Lower leg skin (tissue), 3 donors: ENCODE data around the gene TMEM127.

Source experiments
- CTCF ChIP-seq, 3 donors: fragments of 450-650 bp; IDR thresholded peaks; one replicate each; pipeline ENCODE4 v1.5.1; 2016; ENCODE audit warnings: antibody characterized with exemption in 3 of 3, mild to moderate bottlenecking in 3 of 3, moderate library complexity in 2 of 3
- POLR2A ChIP-seq, 2 donors: fragments of 450-650 bp; IDR thresholded peaks; one replicate each; pipeline ENCODE4 v1.6.1; 2016 to 2017; ENCODE audit warnings: antibody characterized with exemption in 2 of 2, mild to moderate bottlenecking in 1 of 2, moderate library complexity in 1 of 2

DNA sequence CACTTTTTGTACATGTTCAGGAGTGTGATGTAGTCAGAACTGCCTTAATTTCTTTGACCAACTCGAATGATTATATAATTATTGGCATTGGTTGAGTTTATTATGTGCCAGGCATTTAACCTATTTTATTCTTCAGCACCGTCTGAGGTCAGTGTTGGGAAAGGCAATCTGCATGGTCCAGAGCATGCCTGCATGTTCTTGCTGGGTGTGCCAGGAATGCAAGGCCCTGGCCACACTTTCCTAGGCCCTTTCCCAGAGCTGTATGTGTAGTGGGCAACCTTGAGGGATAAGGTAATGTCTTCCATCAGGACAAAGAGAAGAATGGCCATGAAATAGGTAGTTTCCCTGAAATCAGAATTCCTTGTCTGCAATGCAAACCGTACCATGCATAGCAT, 49.2 kb upstream of the TMEM127 start:
- TF ChIP-seq CTCF (IDR thresholded peaks at IDR 0.05) = no peak
- TF ChIP-seq POLR2A (IDR thresholded peaks at IDR 0.05) = no peak
